ENCODE data around the gene ZNF835.

The ZNF835 gene

DNA sequence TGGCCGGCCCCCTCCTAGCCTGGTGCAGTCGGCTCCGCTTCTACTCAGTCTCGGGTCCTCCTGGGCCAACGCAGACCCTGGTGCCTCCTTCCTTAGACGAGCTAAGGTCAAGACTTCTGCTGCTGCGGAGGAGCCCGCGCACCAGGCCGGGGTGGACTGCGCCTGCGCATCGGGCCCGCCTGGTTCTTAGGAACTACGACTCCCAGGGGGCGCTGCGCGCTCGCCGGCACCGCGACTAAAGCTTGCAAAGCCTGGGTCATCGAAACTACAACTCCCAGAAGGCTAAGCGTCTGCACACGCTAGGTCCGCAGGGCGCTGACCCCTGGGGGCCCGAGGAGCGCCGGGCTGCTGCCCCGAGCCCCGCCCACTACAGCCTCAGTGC is at the start of gene ZNF835:
Gene ZNF835 (minus strand): TSS at position 145 of the 382 bp plus-strand sequence. CDS start 6,559 bp downstream, outside the sequence.
- H3K4me3 ChIP-seq (ENCODE audit: low read length), result peak within 1 kb of the TSS; percentile 2; the same call in 1 of the 2 replicates
- no peak for TF ChIP-seq ZNF274 (IDR thresholded peaks at IDR 0.05; ENCODE audit: low read depth, low read length)

DNA sequence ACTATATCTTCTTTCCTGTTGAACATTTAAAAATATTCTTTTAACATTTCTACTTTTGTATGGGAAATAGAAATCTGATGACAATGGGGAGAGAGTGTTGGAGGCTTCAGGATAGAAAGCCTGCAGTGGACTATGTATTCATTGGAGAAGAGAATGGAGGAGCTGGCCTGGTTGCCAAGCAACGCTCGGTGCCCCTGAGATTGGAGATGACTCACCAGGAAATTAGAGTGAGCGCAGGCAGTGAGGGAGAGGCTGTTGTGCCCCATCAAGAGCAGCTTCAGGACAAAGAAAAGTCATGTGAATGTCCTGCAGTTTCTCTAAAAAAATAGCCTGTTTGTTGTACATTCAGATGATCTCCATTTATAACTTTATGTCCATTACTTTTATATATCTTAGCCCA is 48.7 kb upstream of the ZNF835 start:
- H3K4me3 ChIP-seq (ENCODE audit: low read length), result no peak overlapping the region
- TF ChIP-seq ZNF274 (IDR thresholded peaks at IDR 0.05; ENCODE audit: low read depth, low read length), result no peak

DNA sequence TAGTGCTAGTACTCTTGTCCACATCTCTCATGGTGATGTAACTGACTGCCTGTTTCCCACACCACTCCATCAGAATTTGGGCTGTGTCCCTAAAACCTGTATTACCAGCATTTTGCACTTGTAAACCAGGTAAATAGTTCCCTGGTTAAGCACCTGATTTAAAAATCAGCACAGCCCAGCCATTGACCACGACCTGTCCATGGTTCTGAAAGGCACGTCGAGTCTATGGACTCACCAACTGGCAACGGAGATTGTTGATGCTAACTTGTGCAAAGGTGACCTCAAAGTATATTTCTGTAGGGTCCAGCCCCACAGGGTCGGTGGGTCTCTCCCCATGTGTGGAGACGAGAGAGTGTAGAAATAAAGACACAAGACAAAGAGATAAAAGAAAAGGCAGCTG is 46.7 kb upstream of the ZNF835 start:
- no peak for TF ChIP-seq ZNF274 (IDR thresholded peaks at IDR 0.05; ENCODE audit: low read depth, low read length)
- no peak overlapping the region for H3K4me3 ChIP-seq (ENCODE audit: low read length)

DNA sequence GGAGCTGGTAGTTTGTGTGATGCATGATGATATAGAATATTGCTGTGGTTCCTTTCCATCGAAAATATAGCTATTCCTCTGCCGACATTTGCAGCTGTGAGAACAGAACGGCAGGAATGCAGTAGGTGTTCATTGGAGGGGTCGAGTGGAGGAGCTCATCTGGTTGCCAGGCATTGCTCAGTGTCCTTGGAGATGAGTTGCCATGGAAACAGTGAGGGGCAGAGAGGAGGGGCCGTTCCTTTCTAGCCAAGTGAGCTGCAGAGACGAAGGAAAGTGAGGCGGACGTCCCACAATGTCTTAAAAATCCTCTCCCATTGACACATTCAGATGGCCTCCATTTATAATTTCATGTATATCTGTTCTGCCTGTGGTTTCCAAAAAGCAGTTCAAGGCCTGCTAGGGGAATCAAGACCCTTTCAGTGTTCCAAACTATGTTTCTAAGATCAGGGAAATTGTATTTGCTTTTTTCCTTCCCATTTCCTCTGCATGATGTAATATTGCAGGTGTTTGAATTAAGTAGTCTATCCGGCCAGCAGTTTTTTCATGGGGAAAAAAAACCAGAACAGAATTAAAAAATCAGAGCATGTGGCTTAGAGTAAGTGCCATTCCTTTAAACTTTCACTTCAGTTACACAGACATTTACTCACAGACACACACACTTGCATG is 41.2 kb upstream of the ZNF835 start:
- TF ChIP-seq ZNF274 (IDR thresholded peaks at IDR 0.05; ENCODE audit: low read depth, low read length), result no peak
- no peak overlapping the region for H3K4me3 ChIP-seq (ENCODE audit: low read length)

DNA sequence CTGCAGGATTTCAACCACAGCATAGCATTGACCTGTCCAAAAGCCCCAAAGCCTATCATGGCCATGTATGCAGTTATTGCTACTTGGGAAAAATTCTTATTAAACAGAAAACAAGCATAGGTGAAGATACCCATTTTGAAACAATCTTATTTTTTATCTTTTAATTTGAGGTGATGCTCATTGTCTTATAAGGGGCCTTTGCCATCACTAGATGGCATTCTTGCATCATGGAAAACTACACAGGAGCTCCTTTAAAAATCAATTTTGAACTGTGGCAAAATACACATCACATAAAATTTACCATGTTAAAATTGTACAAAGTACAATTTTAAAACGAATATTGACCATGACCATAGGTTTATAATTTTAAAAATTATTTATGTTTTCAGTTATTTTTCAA is 38.9 kb upstream of the ZNF835 start:
- TF ChIP-seq ZNF274 (IDR thresholded peaks at IDR 0.05; ENCODE audit: low read depth, low read length), result no peak

DNA sequence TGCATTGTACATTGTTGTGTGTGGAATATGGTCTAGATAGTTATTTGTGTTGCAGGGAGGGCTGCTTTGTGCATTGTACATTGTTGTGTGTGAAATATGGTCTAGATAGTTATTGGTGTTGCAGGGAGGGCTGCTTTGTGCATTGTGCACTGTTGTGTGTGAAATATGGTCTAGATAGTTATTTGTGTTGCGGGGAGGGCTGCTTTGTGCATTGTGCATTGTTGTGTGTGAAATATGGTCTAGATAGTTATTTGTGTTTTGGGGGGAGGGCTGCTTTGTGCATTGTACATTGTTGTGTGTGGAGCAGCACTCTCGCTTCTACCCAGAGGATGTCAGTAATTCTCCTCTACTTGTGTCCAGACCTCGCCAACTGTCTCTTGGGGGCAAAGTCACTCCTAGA is 36.3 kb upstream of the ZNF835 start:
- TF ChIP-seq ZNF274 (IDR thresholded peaks at IDR 0.05; ENCODE audit: low read depth, low read length), result no peak
- H3K4me3 ChIP-seq (ENCODE audit: low read length), result no peak overlapping the region

More for the DNA sequence above, 38.9 kb upstream of the ZNF835 start:
- H3K4me3 ChIP-seq (ENCODE audit: low read length), result no peak overlapping the region

DNA sequence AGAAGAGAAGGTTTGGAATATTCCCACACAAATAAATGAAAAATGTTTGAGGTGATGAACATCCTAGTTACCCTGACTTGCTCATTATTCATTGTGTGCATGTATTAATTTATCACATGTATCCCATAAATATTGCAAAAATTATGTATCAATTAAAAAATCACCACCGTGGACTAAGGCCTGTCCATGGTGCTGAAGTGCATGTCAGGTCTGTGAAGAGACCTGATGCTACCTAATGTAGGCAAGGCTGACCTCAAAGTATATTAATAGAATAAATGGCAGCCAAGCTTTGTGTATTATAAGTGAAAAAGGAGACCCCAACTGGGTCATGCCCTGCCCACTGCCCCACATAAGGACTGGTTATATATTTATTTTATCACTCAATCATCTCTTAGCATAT is 34.4 kb upstream of the ZNF835 start:
- no peak for TF ChIP-seq ZNF274 (IDR thresholded peaks at IDR 0.05; ENCODE audit: low read depth, low read length)
- H3K4me3 ChIP-seq (ENCODE audit: low read length), result no peak overlapping the region

DNA sequence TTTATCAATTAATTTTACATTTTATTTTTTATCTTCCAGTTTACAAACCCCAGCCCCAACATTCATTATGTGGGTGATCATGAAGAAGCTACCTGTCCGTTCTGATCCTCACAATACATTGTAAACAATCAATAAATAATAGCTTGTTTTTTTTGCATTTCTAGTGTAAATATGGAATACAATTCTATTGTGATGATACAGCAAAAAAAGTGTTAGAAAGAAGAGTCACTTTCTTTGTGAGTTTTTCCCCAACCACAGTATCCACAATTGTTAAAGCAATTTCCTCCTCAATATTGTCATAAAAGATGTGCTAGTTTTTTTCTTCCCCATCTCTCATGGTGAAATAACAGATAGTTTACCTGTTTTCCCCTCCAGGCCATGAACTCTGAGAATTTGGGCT is 30.3 kb upstream of the ZNF835 start:
- no peak for TF ChIP-seq ZNF274 (IDR thresholded peaks at IDR 0.05; ENCODE audit: low read depth, low read length)
- no peak overlapping the region for H3K4me3 ChIP-seq (ENCODE audit: low read length)

DNA sequence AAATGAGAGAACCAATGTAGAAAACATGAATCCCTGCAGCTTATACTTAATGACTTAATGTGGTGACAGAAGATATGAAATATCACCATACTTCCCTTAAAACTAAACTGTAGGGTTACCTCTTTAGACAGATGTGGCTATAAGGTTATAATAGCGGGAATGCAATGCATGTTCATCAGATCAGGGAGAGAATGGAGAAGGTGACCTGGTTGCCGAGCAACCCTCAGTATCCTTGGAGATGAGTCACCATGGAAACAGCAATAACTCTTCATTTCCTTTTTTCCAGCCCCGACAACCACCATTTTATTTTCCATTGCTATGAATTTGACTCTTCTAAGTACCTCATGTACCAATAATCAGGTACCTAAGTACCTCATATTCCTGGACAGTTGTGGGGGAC is 28.0 kb upstream of the ZNF835 start:
- no peak for TF ChIP-seq ZNF274 (IDR thresholded peaks at IDR 0.05; ENCODE audit: low read depth, low read length)
- H3K4me3 ChIP-seq (ENCODE audit: low read length), result no peak overlapping the region

DNA sequence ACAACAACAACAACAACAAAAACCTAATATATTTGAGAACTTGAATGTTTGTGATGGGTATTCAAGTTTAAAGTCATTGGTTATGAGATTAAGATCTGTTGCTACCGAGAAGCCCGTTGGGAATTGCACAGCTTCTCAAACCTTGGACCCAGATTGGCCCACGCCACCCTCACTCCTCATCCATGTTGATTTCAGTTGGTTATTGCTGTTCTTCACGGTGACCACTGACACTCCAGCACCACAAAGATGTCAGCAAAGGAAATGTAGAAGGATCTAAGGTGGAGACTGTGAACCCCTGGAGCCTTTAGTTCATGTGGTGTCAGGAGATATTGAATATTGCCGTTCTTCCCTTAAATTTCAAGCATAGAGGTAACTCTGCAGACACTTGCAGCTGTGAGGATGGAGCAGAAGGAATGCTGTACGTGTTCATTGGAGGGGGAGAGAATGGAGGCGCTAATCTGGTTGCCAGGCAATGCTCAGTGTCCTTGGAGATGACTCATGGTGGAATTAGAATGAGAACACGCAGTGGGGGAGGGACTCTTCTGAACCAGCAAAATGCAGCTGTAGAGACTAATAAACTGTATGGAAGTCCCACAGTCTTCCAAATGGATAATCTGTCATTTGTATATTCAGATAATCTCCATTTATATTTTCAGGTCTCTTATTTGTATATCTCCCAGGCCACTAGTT is 20.8 kb upstream of the ZNF835 start:
- TF ChIP-seq ZNF274 (IDR thresholded peaks at IDR 0.05; ENCODE audit: low read depth, low read length), result no peak
- H3K4me3 ChIP-seq (ENCODE audit: low read length), result no peak overlapping the region

DNA sequence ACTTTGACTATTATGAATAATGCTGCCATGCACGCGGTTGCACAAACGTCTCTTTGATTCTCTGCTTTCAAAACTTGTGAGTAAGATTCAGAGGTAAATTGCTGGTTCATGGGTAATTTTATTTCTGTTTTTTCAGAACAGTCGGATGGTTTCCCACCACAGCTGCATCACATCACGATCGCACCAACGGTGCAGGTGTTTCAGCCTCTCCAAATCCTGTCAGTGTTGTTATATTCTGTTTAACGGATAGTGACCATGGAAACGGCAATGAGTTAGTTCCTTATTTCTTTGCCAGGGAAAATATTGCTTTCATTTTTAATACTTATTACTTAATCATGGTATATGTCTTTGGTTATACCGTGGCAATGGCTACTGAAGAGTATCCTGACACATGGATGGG is 19.1 kb upstream of the ZNF835 start:
- no peak overlapping the region for H3K4me3 ChIP-seq (ENCODE audit: low read length)
- no peak for TF ChIP-seq ZNF274 (IDR thresholded peaks at IDR 0.05; ENCODE audit: low read depth, low read length)

DNA sequence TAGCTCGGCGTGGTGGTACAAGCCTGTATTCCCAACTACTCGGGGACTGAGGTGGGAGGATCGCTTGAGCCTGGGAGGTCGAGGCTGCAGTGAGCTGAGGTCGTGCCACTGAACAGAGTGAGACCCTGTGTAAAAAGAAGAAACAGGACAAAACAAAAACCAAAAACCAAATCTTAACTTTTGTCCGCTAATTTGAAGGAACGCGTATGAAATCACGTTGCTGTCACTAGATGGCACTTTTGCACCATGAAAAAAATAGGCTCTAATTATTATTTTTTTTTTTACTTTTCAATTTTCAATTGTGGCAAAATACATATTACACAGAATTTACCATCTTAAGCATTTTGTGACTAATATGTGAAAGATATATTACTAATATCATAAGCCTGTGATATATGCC is 17.6 kb upstream of the ZNF835 start:
- TF ChIP-seq ZNF274 (IDR thresholded peaks at IDR 0.05; ENCODE audit: low read depth, low read length), result no peak
- H3K4me3 ChIP-seq (ENCODE audit: low read length), result no peak overlapping the region

DNA sequence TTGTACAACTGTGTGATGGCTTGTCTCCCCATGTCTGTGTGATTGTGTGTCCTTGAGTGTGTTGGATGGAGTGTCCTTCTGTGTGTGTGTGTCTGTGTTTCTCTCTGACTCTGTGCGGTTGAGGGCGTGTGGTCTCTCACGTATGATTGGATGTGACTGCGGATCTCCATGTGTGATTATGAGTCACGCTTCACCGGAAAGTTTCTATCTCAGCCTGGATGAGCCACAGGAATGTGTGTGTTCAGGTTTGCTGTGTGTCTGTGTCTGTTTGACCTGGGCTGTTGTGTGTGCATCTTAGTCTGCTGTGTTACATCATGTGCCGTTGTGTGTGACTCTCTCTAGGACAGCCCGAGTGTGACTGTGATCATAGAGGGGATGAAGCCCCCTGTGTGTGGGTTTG is 15.5 kb upstream of the ZNF835 start:
- H3K4me3 ChIP-seq (ENCODE audit: low read length), result no peak overlapping the region
- no peak for TF ChIP-seq ZNF274 (IDR thresholded peaks at IDR 0.05; ENCODE audit: low read depth, low read length)

DNA sequence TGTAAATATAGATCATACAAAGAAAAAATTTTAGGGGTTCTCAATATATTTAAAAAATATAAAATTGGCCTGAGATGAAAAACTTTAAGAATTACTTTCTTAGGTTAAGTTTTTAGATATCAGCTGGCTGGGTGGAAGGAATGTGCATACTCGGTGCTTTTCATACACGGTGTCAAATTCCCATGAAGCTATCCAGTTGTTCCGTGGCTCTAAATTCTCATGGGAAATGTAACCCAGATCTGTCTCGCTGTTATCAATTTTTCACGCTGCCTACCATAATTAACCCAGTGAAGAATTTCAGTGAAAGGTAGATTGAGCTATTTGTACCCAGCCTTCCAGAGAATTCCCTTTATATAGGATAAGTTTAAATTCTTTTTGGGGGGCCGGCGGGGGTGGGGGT is 11.6 kb upstream of the ZNF835 start:
- TF ChIP-seq ZNF274 (IDR thresholded peaks at IDR 0.05; ENCODE audit: low read depth, low read length), result no peak

DNA sequence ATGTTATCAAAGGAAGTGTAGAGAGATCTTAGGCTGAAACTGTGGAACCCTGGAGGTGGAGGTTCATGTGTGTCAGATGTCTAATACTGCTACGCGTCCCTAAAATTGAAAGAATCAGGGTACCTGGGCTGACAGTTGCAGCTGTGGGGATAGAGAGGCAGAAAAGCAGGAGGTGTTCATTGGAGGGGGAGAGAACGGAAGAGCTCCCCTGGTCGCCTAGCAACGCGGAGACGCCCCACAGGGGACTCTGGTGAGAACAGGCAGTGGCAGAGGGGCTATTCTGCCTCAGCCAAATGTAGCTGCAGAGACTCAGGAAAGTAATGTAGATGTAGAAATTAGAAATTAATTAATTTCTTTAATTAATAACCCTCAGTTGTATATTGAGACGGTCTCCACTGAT is 10.1 kb upstream of the ZNF835 start:
- H3K4me3 ChIP-seq (ENCODE audit: low read length), result no peak overlapping the region
- no peak for TF ChIP-seq ZNF274 (IDR thresholded peaks at IDR 0.05; ENCODE audit: low read depth, low read length)

More for the DNA sequence above, 11.6 kb upstream of the ZNF835 start:
- H3K4me3 ChIP-seq (ENCODE audit: low read length), result no peak overlapping the region

Measured in GM08714 (cell line).